Tibial nerve (tissue), 3 donors: ENCODE measurements around the gene PLEKHA7.

Experiments
- CTCF ChIP-seq, 5 experiments: fragments of 200-600 bp in 3 of 5; fragments of 450-650 bp in 2 of 5; sonication (generic) in 3 of 5; IDR thresholded peaks; one replicate each; pipeline ENCODE4 v1.5.1; 2016 to 2019; ENCODE audit warnings: antibody characterized with exemption in 5 of 5, mild to moderate bottlenecking in 3 of 5, moderate library complexity in 2 of 5
- POLR2A ChIP-seq, 2 donors: fragments of 450-650 bp; IDR thresholded peaks; one replicate each; pipeline ENCODE4 v1.6.1; 2017; ENCODE audit warnings: antibody characterized with exemption in 2 of 2, mild to moderate bottlenecking in 2 of 2, moderate library complexity in 2 of 2

- TF ChIP-seq CTCF (IDR thresholded peaks at IDR 0.05): no peak
- no peak for TF ChIP-seq POLR2A (IDR thresholded peaks at IDR 0.05)
Observed at GRCh38 chr11:16780146-16780545, 234.1 kb downstream of the PLEKHA7 start.
